GM23338 (cell line): Measurements from ENCODE around the gene SPRED2. TPM values are rescaled to one million over a fixed set of nuclear protein-coding genes. Genes with fewer than 3 reads are reported as not detected.

Source experiments
- ATAC-seq: fragments of 200-7000 bp; cut with Tn5 transposase; 3 replicates; pipeline ENCODE4 v1.9.1; 2020
- DNase-seq: peaks from one replicate; pipeline ENCODE4 v3.0.0-alpha.2; 2015; ENCODE audit warnings: low spot score
- H2AFZ ChIP-seq: fragments of 200-600 bp; sonication (generic); 2 replicates; pipeline ENCODE4 v1.8.0; 2016; ENCODE audit warnings: antibody characterized with exemption, mild to moderate bottlenecking, moderate library complexity
- H3F3A ChIP-seq: fragments of 200-600 bp; sonication (generic); replicated peaks from 2 replicates; pipeline ENCODE4 v1.8.0; 2017; ENCODE audit warnings: antibody characterized with exemption, mixed run types, low read depth
- H3K27ac ChIP-seq: fragments of 200-600 bp; sonication (generic); 2 replicates; pipeline ENCODE4 v1.6.1; 2016; ENCODE audit warnings: low read depth
- H3K27me3 ChIP-seq: fragments of 200-600 bp; sonication (generic); 2 replicates; pipeline ENCODE4 v1.8.0; 2016; ENCODE audit warnings: mild to moderate bottlenecking, mixed run types, moderate library complexity; ENCODE audit not compliant: insufficient read depth
- H3K36me3 ChIP-seq: fragments of 200-600 bp; sonication (generic); 2 replicates; pipeline ENCODE4 v1.8.0; 2016; ENCODE audit warnings: mild to moderate bottlenecking; ENCODE audit not compliant: insufficient read depth
- H3K4me1 ChIP-seq: fragments of 200-600 bp; sonication (generic); 2 replicates; pipeline ENCODE4 v1.8.0; 2016; ENCODE audit warnings: mild to moderate bottlenecking, moderate library complexity; ENCODE audit not compliant: insufficient read depth
- H3K4me2 ChIP-seq: fragments of 200-600 bp; sonication (generic); 2 replicates; pipeline ENCODE4 v1.7.1; 2017; ENCODE audit warnings: mixed run types
- H3K4me3 ChIP-seq: fragments of 200-600 bp; sonication (generic); 2 replicates; pipeline ENCODE4 v1.6.1; 2016; ENCODE audit warnings: mixed run types
- H3K79me2 ChIP-seq: fragments of 200-600 bp; sonication (generic); replicated peaks from 2 replicates; pipeline ENCODE4 v1.8.0; 2017; ENCODE audit warnings: mild to moderate bottlenecking; ENCODE audit not compliant: insufficient read depth
- H3K9me2 ChIP-seq: fragments of 200-600 bp; sonication (generic); 2 replicates; pipeline ENCODE4 v1.8.0; 2017; ENCODE audit not compliant: insufficient read depth
- H4K20me1 ChIP-seq: fragments of 200-600 bp; sonication (generic); replicated peaks from 2 replicates; pipeline ENCODE4 v1.8.0; 2017; ENCODE audit warnings: mild to moderate bottlenecking; ENCODE audit not compliant: insufficient read depth
- H3K27ac Mint-ChIP-seq: 2 replicates; pipeline ENCODE4 v1.8.0; 2020; ENCODE audit warnings: inconsistent platforms, mild to moderate bottlenecking, moderate library complexity, mixed read lengths
- H3K27me3 Mint-ChIP-seq: 3 replicates; pipeline ENCODE4 v1.8.0; 2022; ENCODE audit warnings: low read depth, mild to moderate bottlenecking, moderate library complexity, mixed read lengths, inconsistent platforms; ENCODE audit not compliant: insufficient read depth, poor library complexity
- H3K36me3 Mint-ChIP-seq: 3 replicates; pipeline ENCODE4 v1.8.0; 2021; ENCODE audit warnings: low read depth, mild to moderate bottlenecking, inconsistent platforms, moderate library complexity, mixed read lengths
- H3K4me1 Mint-ChIP-seq: 3 replicates; pipeline ENCODE4 v1.8.0; 2020; ENCODE audit warnings: mild to moderate bottlenecking, inconsistent platforms, mixed read lengths
- H3K4me3 Mint-ChIP-seq: 3 replicates; pipeline ENCODE4 v1.8.0; 2021; ENCODE audit warnings: moderate library complexity, mild to moderate bottlenecking, inconsistent platforms, mixed read lengths
- H3K9me3 Mint-ChIP-seq: 3 replicates; pipeline ENCODE4 v1.8.0; 2020; ENCODE audit warnings: moderate library complexity, mild to moderate bottlenecking, inconsistent platforms, mixed read lengths
- CREB1 ChIP-seq: fragments of 250-450 bp; sonication (Bioruptor Pico); IDR thresholded peaks from 2 replicates; pipeline ENCODE4 v1.5.0; 2020; ENCODE audit warnings: low read depth, mild to moderate bottlenecking, moderate library complexity
- CTCF ChIP-seq, 2 experiments: fragments of 200-600 bp in 1 of 2; sonication (generic) in 1 of 2; conservative IDR thresholded peaks; 2 replicates each; pipeline versions ENCODE4 v1.5.1 to v1.6.1; 2016 to 2017; ENCODE audit warnings: antibody characterized with exemption in 2 of 2, low read depth in 2 of 2, mild to moderate bottlenecking in 2 of 2, moderate library complexity in 1 of 2
- EZH2 ChIP-seq: fragments of 200-600 bp; sonication (generic); IDR thresholded peaks from one replicate; pipeline ENCODE4 v1.8.0; 2017; ENCODE audit warnings: antibody characterized with exemption, mild to moderate bottlenecking, low read depth; ENCODE audit not compliant: unreplicated experiment
- JUNB ChIP-seq: IDR thresholded peaks from one replicate; pipeline ENCODE4 v1.6.1; 2016; ENCODE audit warnings: antibody characterized with exemption; ENCODE audit not compliant: unreplicated experiment
- NANOG ChIP-seq: IDR thresholded peaks from 2 replicates; pipeline ENCODE4 v1.6.1; 2016; ENCODE audit warnings: antibody characterized with exemption, borderline replicate concordance
- POLR2AphosphoS5 ChIP-seq: IDR thresholded peaks from 2 replicates; pipeline ENCODE4 v1.6.1; 2016; ENCODE audit warnings: antibody characterized with exemption, low read depth
- STAT1 ChIP-seq: IDR thresholded peaks from one replicate; pipeline ENCODE4 v1.6.1; 2016; ENCODE audit warnings: antibody characterized with exemption; ENCODE audit not compliant: unreplicated experiment
- ZNF114 ChIP-seq: fragments of 250-450 bp; sonication (Bioruptor Pico); IDR thresholded peaks from 2 replicates; pipeline ENCODE4 v1.5.0; 2020; ENCODE audit warnings: mild to moderate bottlenecking, moderate library complexity
- ZNF331 ChIP-seq: fragments of 250-450 bp; sonication (Bioruptor Pico); IDR thresholded peaks from 2 replicates; pipeline ENCODE4 v1.5.0; 2020; ENCODE audit warnings: low read depth, mild to moderate bottlenecking, moderate library complexity
- ZNF462 ChIP-seq: fragments of 250-450 bp; sonication (Bioruptor Pico); IDR thresholded peaks from 2 replicates; pipeline ENCODE4 v1.5.0; 2020; ENCODE audit warnings: mild to moderate bottlenecking, moderate library complexity
- polyA plus RNA-seq: library from polyadenylated mRNA; unstranded; fragments of >200 nt; fragmentation: Nextera tagmentation; extraction: Ambion mirVana; gene quantifications from 2 replicates; pipeline ENCODE4 v1.2.1, GENCODE V29; 2016
- total RNA-seq: library from RNA; depleted of rRNA; stranded (reverse); fragments of >200 nt; shearing (Covaris generic); gene quantifications from 2 replicates; pipeline ENCODE4 v1.2.3, GENCODE V29; 2014
- TF ChIP-seq, protein P1 (sequence below): IDR thresholded peaks from one replicate; pipeline ENCODE4 v1.6.1; 2018; ENCODE audit warnings: antibody characterized with exemption; ENCODE audit not compliant: unreplicated experiment

Gene SPRED2
- total and polyA plus RNA-seq, 2 experiments from 2014 or later = 8.7 to 13.0 TPM

GRCh38 chr2:65298089-65298488 is 134.3 kb downstream of the SPRED2 start:
- Histone ChIP-seq H3K36me3 (no peaks in the 10 kb centered on the region), H3K4me3 (no peak overlapping the region), H4K20me1 (peaks cover 3% of the 10 kb centered on the region; the same call in 1 of the 2 replicates), H3K9me2 (no peaks in the 10 kb centered on the region), H3K4me1 (peaks cover 14% of the 10 kb centered on the region), H3K27ac (no peak overlapping the region), H3K4me2 (no peak overlapping the region), H3K27me3 (no peaks in the 10 kb centered on the region), H3F3A (peaks cover 3% of the 10 kb centered on the region), H3K79me2 (no peaks in the 10 kb centered on the region), H2AFZ (no peak overlapping the region)
- DNase-seq (no peak), ATAC-seq (no peak)
- H3K4me3 Mint-ChIP-seq = no peak overlapping the region
- H3K4me1 Mint-ChIP-seq = peaks cover 43% of the 10 kb centered on the region
- no peaks in the 10 kb centered on the region for H3K9me3 Mint-ChIP-seq
- H3K27ac Mint-ChIP-seq = no peak overlapping the region
- H3K36me3 Mint-ChIP-seq = no peaks in the 10 kb centered on the region
- H3K27me3 Mint-ChIP-seq = peaks cover 22% of the 10 kb centered on the region
- TF ChIP-seq EZH2 (no peak), ZNF462 (CRISPR knock-in tag) (no peak), POLR2AphosphoS5 (no peak), CTCF (conservative IDR thresholded peaks at IDR 0.05; ENCODE audit: low read depth in 2 of 2) (no peak), NANOG (no peak), ZNF331 (CRISPR knock-in tag) (no peak), JUNB (no peak), ZNF114 (CRISPR knock-in tag) (no peak), STAT1 (no peak), CREB1 (CRISPR knock-in tag) (no peak)
- TF ChIP-seq, protein P1, sequence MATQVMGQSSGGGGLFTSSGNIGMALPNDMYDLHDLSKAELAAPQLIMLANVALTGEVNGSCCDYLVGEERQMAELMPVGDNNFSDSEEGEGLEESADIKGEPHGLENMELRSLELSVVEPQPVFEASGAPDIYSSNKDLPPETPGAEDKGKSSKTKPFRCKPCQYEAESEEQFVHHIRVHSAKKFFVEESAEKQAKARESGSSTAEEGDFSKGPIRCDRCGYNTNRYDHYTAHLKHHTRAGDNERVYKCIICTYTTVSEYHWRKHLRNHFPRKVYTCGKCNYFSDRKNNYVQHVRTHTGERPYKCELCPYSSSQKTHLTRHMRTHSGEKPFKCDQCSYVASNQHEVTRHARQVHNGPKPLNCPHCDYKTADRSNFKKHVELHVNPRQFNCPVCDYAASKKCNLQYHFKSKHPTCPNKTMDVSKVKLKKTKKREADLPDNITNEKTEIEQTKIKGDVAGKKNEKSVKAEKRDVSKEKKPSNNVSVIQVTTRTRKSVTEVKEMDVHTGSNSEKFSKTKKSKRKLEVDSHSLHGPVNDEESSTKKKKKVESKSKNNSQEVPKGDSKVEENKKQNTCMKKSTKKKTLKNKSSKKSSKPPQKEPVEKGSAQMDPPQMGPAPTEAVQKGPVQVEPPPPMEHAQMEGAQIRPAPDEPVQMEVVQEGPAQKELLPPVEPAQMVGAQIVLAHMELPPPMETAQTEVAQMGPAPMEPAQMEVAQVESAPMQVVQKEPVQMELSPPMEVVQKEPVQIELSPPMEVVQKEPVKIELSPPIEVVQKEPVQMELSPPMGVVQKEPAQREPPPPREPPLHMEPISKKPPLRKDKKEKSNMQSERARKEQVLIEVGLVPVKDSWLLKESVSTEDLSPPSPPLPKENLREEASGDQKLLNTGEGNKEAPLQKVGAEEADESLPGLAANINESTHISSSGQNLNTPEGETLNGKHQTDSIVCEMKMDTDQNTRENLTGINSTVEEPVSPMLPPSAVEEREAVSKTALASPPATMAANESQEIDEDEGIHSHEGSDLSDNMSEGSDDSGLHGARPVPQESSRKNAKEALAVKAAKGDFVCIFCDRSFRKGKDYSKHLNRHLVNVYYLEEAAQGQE = no peak
